ENCODE results near the gene GUCY2C. TPM values are rescaled to one million over a fixed set of nuclear protein-coding genes. Genes with fewer than 3 reads are reported as not detected.
"Not testable (repeated sequence)": the region's sequence is repeated elsewhere in the genome, so short reads cannot be mapped to it uniquely, and the experiment has no call there.

The GUCY2C gene
- not detected for polyA plus RNA-seq (2012; ENCODE audit: insufficient read depth, insufficient read length, low read depth)

GRCh38 chr12:14696265-14696741, at the start of gene GUCY2C:
GUCY2C (minus strand) TSS chr12:14696599; CDS start chr12:14696448, 151 bp downstream.
- H3K4me1 ChIP-seq = no peaks in the 10 kb centered on the region
- H3K9me3 ChIP-seq = no peaks in the 10 kb centered on the region
- H3K4me3 ChIP-seq (ENCODE audit: low read depth, low read length) = no peak within 1 kb of the TSS
- H3K36me3 ChIP-seq = no peaks in the 10 kb centered on the region
- DNase-seq = no peak
- H3K27me3 ChIP-seq = no peaks in the 10 kb centered on the region
- TF ChIP-seq CTCF (IDR thresholded peaks at IDR 0.05; ENCODE audit: low read depth, low read length) = no peak

- no peak for DNase-seq
- Histone ChIP-seq H3K4me1 (no peaks in the 10 kb centered on the region), H3K9me3 (no peaks in the 10 kb centered on the region), H3K27me3 (no peaks in the 10 kb centered on the region), H3K36me3 (no peaks in the 10 kb centered on the region), H3K4me3 (ENCODE audit: low read depth, low read length) (no peak overlapping the region)
- no peak for TF ChIP-seq CTCF (IDR thresholded peaks at IDR 0.05; ENCODE audit: low read depth, low read length)
Measured at GRCh38 chr12:14743061-14743460, 46.7 kb upstream of the GUCY2C start.

GRCh38 chr12:14741942-14742341, 45.5 kb upstream of the GUCY2C start:
- no peak for TF ChIP-seq CTCF (IDR thresholded peaks at IDR 0.05; ENCODE audit: low read depth, low read length)
- no peaks in the 10 kb centered on the region for H3K27me3 ChIP-seq
- no peaks in the 10 kb centered on the region for H3K9me3 ChIP-seq
- H3K4me3 ChIP-seq (ENCODE audit: low read depth, low read length) = no peak overlapping the region
- no peaks in the 10 kb centered on the region for H3K4me1 ChIP-seq
- no peaks in the 10 kb centered on the region for H3K36me3 ChIP-seq
- DNase-seq = no peak

- H3K4me3 ChIP-seq (ENCODE audit: low read depth, low read length) = no peak overlapping the region
- DNase-seq = no peak
- no peaks in the 10 kb centered on the region for H3K27me3 ChIP-seq
- no peaks in the 10 kb centered on the region for H3K36me3 ChIP-seq
- no peaks in the 10 kb centered on the region for H3K4me1 ChIP-seq
- no peak for TF ChIP-seq CTCF (IDR thresholded peaks at IDR 0.05; ENCODE audit: low read depth, low read length)
- H3K9me3 ChIP-seq = no peaks in the 10 kb centered on the region
Measured at GRCh38 chr12:14741153-14741552, 44.8 kb upstream of the GUCY2C start.

GRCh38 chr12:14736441-14736840, 40.0 kb upstream of the GUCY2C start:
- H3K9me3 ChIP-seq; H3K4me1 ChIP-seq; DNase-seq; H3K27me3 ChIP-seq; H3K4me3 ChIP-seq (ENCODE audit: low read depth, low read length); H3K36me3 ChIP-seq: not testable (repeated sequence)

- Histone ChIP-seq H3K4me1 (no peaks in the 10 kb centered on the region), H3K4me3 (ENCODE audit: low read depth, low read length) (no peak overlapping the region), H3K27me3 (peaks cover 7% of the 10 kb centered on the region), H3K36me3 (no peaks in the 10 kb centered on the region), H3K9me3 (no peaks in the 10 kb centered on the region)
- TF ChIP-seq CTCF (IDR thresholded peaks at IDR 0.05; ENCODE audit: low read depth, low read length) = no peak
- DNase-seq = no peak
Measured at GRCh38 chr12:14731821-14732220, 35.4 kb upstream of the GUCY2C start.

GRCh38 chr12:14729586-14729985, 33.2 kb upstream of the GUCY2C start:
- Histone ChIP-seq H3K4me1 (no peaks in the 10 kb centered on the region), H3K36me3 (no peaks in the 10 kb centered on the region), H3K9me3 (no peaks in the 10 kb centered on the region), H3K27me3 (peaks cover 7% of the 10 kb centered on the region), H3K4me3 (ENCODE audit: low read depth, low read length) (no peak overlapping the region)
- no peak for DNase-seq
- no peak for TF ChIP-seq CTCF (IDR thresholded peaks at IDR 0.05; ENCODE audit: low read depth, low read length)

Measured in BE2C (cell line).